Measurements from ENCODE around the gene IMMP2L.
"Not testable (repeated sequence)": the region's sequence is repeated elsewhere in the genome, so short reads cannot be mapped to it uniquely, and the experiment has no call there.

DNA sequence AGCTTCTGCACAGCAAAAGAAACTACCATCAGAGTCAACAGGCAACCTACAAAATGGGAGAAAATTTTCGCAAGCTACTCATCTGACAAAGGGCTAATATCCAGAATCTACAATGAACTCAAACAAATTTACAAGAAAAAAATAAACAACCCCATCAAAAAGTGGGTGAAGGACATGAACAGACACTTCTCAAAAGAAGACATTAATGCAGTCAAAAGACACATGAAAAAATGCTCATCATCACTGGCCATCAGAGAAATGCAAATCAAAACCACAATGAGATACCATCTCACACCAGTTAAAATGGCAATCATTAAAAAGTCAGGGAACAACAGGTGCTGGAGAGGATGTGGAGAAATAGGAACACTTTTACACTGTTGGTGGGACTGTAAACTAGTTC, 92.4 kb downstream of the IMMP2L start:
- TF ChIP-seq, protein P1, sequence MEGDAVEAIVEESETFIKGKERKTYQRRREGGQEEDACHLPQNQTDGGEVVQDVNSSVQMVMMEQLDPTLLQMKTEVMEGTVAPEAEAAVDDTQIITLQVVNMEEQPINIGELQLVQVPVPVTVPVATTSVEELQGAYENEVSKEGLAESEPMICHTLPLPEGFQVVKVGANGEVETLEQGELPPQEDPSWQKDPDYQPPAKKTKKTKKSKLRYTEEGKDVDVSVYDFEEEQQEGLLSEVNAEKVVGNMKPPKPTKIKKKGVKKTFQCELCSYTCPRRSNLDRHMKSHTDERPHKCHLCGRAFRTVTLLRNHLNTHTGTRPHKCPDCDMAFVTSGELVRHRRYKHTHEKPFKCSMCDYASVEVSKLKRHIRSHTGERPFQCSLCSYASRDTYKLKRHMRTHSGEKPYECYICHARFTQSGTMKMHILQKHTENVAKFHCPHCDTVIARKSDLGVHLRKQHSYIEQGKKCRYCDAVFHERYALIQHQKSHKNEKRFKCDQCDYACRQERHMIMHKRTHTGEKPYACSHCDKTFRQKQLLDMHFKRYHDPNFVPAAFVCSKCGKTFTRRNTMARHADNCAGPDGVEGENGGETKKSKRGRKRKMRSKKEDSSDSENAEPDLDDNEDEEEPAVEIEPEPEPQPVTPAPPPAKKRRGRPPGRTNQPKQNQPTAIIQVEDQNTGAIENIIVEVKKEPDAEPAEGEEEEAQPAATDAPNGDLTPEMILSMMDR (IDR thresholded peaks at IDR 0.05), result not testable (repeated sequence)
- TF ChIP-seq POLR2A, EP300 (IDR thresholded peaks at IDR 0.05): not testable (repeated sequence)
